GM23248 (cell line): Measurements from ENCODE around the gene DOC2A. TPM values are rescaled to one million over a fixed set of nuclear protein-coding genes. Genes with fewer than 3 reads are reported as not detected.

Experiments
- DNase-seq: peaks from one replicate; pipeline ENCODE4 v3.0.0-alpha.2; 2015
- H2AFZ ChIP-seq: fragments of 200-600 bp; sonication (generic); 2 replicates; pipeline ENCODE4 v1.6.1; 2016; ENCODE audit warnings: antibody characterized with exemption
- H3F3A ChIP-seq: fragments of 200-600 bp; sonication (generic); 2 replicates; pipeline ENCODE4 v1.6.1; 2016; ENCODE audit warnings: mild to moderate bottlenecking, antibody characterized with exemption, mixed run types; ENCODE audit not compliant: insufficient read depth
- H3K27ac ChIP-seq: fragments of 200-600 bp; sonication (generic); 2 replicates; pipeline ENCODE4 v1.5.1; 2016; ENCODE audit warnings: mild to moderate bottlenecking
- H3K27me3 ChIP-seq: fragments of 200-600 bp; sonication (generic); replicated peaks from 2 replicates; pipeline ENCODE4 v1.6.1; 2016; ENCODE audit warnings: mild to moderate bottlenecking; ENCODE audit not compliant: insufficient read depth
- H3K36me3 ChIP-seq: fragments of 200-600 bp; sonication (generic); 2 replicates; pipeline ENCODE4 v1.6.1; 2016; ENCODE audit warnings: low read depth, mild to moderate bottlenecking
- H3K4me1 ChIP-seq: fragments of 200-600 bp; sonication (generic); 2 replicates; pipeline ENCODE4 v1.6.1; 2016; ENCODE audit warnings: mild to moderate bottlenecking; ENCODE audit not compliant: insufficient read depth
- H3K4me2 ChIP-seq: fragments of 200-600 bp; sonication (generic); one replicate; pipeline ENCODE4 v1.6.1; 2016; ENCODE audit warnings: mild to moderate bottlenecking; ENCODE audit not compliant: unreplicated experiment
- H3K4me3 ChIP-seq: fragments of 200-600 bp; sonication (generic); 2 replicates; pipeline ENCODE4 v1.5.1; 2016; ENCODE audit warnings: mild to moderate bottlenecking
- H3K79me2 ChIP-seq: fragments of 200-600 bp; sonication (generic); 2 replicates; pipeline ENCODE4 v1.6.1; 2016; ENCODE audit warnings: mild to moderate bottlenecking; ENCODE audit not compliant: insufficient read depth
- H3K9ac ChIP-seq: fragments of 200-600 bp; sonication (generic); 2 replicates; pipeline ENCODE4 v1.6.1; 2016; ENCODE audit warnings: mild to moderate bottlenecking
- H3K9me2 ChIP-seq: fragments of 200-600 bp; sonication (generic); 2 replicates; pipeline ENCODE4 v1.6.1; 2016; ENCODE audit warnings: mixed run types, mild to moderate bottlenecking, moderate library complexity; ENCODE audit not compliant: insufficient read depth
- H3K9me3 ChIP-seq: fragments of 200-600 bp; sonication (generic); one replicate; pipeline ENCODE4 v1.6.1; 2017; ENCODE audit warnings: low read depth
- H4K20me1 ChIP-seq: fragments of 200-600 bp; sonication (generic); 2 replicates; pipeline ENCODE4 v1.6.0; 2016; ENCODE audit not compliant: insufficient read depth
- EZH2 ChIP-seq: fragments of 200-600 bp; sonication (generic); IDR thresholded peaks from 2 replicates; pipeline ENCODE4 v1.6.1; 2018; ENCODE audit warnings: antibody characterized with exemption, mild to moderate bottlenecking; ENCODE audit not compliant: insufficient read depth, poor library complexity, severe bottlenecking
- EZH2phosphoT487 ChIP-seq: fragments of 200-600 bp; sonication (generic); IDR thresholded peaks from 2 replicates; pipeline ENCODE4 v1.6.1; 2018; ENCODE audit warnings: antibody characterized with exemption, moderate library complexity, mild to moderate bottlenecking, low read depth; ENCODE audit not compliant: insufficient read depth
- WGBS, 2 experiments: methylation state at CpG; one replicate each; pipeline ENCODE4 v1.1.6; 2015 to 2017; ENCODE audit warnings: low lambda C conversion rate in 2 of 2, low coverage in 1 of 2; ENCODE audit errors: missing lambda C conversion rate in 2 of 2; 5-methylcytosine and 5-hydroxymethylcytosine counted together
- in situ Hi-C: fragments of 300-500 bp; cut with MboI; formaldehyde crosslinking; loops from 2 replicates; pipeline ENCODE4 v1.15.0; 2020
- polyA plus RNA-seq: library from polyadenylated mRNA; unstranded; fragments of >200 nt; fragmentation: Nextera tagmentation; extraction: Ambion mirVana; gene quantifications from 2 replicates; pipeline ENCODE4 v1.2.1, GENCODE V29; 2016
- total RNA-seq: library from RNA; depleted of rRNA; stranded (reverse); fragments of >200 nt; shearing (Covaris generic); gene quantifications from 2 replicates; pipeline ENCODE4 v1.2.3, GENCODE V29; 2014

DOC2A gene
- total and polyA plus RNA-seq, 2 experiments from 2014 or later: not detected

GRCh38 chr16:29977063-29977825, 33.6 kb downstream of the DOC2A start:
- no peak overlapping the region for H3K27ac ChIP-seq
- no peaks in the 10 kb centered on the region for H3K27me3 ChIP-seq
- WGBS, 2 experiments: 90 to 91% methylated on average over 9 of the region's 9 CpGs
- no peak for TF ChIP-seq EZH2
- no peak for TF ChIP-seq EZH2phosphoT487
- peaks cover 9% of the 10 kb centered on the region; the same call in 1 of the 2 replicates for H3F3A ChIP-seq
- H3K9me2 ChIP-seq: no peaks in the 10 kb centered on the region
- H3K4me2 ChIP-seq: no peak overlapping the region
- no peak for DNase-seq
- no peak overlapping the region for H2AFZ ChIP-seq
- no peaks in the 10 kb centered on the region for H3K9me3 ChIP-seq
- H4K20me1 ChIP-seq: no peaks in the 10 kb centered on the region; the same call in 1 of the 2 replicates
- in situ Hi-C loops: loop anchor here (10.0 kb wide), 1 partner anchor 48 kb away; the partner anchor contains the start of gene C16orf92
- H3K36me3 ChIP-seq: peaks cover 25% of the 10 kb centered on the region; the same call in 1 of the 2 replicates
- peaks cover 61% of the 10 kb centered on the region for H3K79me2 ChIP-seq
- H3K9ac ChIP-seq: no peak overlapping the region
- H3K4me1 ChIP-seq: peaks cover 20% of the 10 kb centered on the region
- H3K4me3 ChIP-seq: no peak overlapping the region

- TF ChIP-seq EZH2phosphoT487 (no peak), EZH2 (no peak)
- H3F3A ChIP-seq: peaks cover 14% of the 10 kb centered on the region; the same call in 1 of the 2 replicates
- peak overlapping the region; percentile 87 for H3K4me3 ChIP-seq
- H4K20me1 ChIP-seq: no peaks in the 10 kb centered on the region; the same call in 1 of the 2 replicates
- no peaks in the 10 kb centered on the region for H3K9me2 ChIP-seq
- H3K4me2 ChIP-seq: peak overlapping the region; percentile 98
- H3K36me3 ChIP-seq: peaks cover 12% of the 10 kb centered on the region; the same call in 1 of the 2 replicates
- WGBS, 2 experiments: 35 to 37% methylated on average over 6 of the region's 6 CpGs
- H3K79me2 ChIP-seq: peaks cover 61% of the 10 kb centered on the region
- in situ Hi-C loops: loop anchor here (10.0 kb wide), 1 partner anchor 49 kb away; the partner anchor contains the start of gene C16orf92
- peak; percentile 19 for DNase-seq
- no peaks in the 10 kb centered on the region for H3K27me3 ChIP-seq
- peak overlapping the region; percentile 92 for H3K9ac ChIP-seq
- H3K4me1 ChIP-seq: peaks cover 20% of the 10 kb centered on the region
- no peak overlapping the region for H3K27ac ChIP-seq
- no peaks in the 10 kb centered on the region for H3K9me3 ChIP-seq
- H2AFZ ChIP-seq: no peak overlapping the region
Observed at GRCh38 chr16:29975811-29976511, 34.9 kb downstream of the DOC2A start.

GRCh38 chr16:29975134-29975538, 35.7 kb downstream of the DOC2A start:
- no peak for TF ChIP-seq EZH2phosphoT487
- no peak for TF ChIP-seq EZH2
- DNase-seq: no peak
- Histone ChIP-seq H3K9me3 (no peaks in the 10 kb centered on the region), H3K4me3 (peak overlapping the region; percentile 87), H3K9me2 (no peaks in the 10 kb centered on the region), H2AFZ (no peak overlapping the region), H3K79me2 (peaks cover 61% of the 10 kb centered on the region), H3K27ac (0 out of 2 replicates have a peak overlapping the region, but pooled peaks have one; percentile 4), H3F3A (peaks cover 14% of the 10 kb centered on the region; the same call in 1 of the 2 replicates), H3K27me3 (no peaks in the 10 kb centered on the region), H3K36me3 (0 out of 2 replicates have a peak, but pooled peaks cover 6% of the 10 kb centered on the region), H3K9ac (peak overlapping the region; percentile 92), H3K4me2 (peak overlapping the region; percentile 98), H4K20me1 (no peaks in the 10 kb centered on the region; the same call in 1 of the 2 replicates), H3K4me1 (peaks cover 20% of the 10 kb centered on the region)
- in situ Hi-C loops: loop anchor here (10.0 kb wide), 1 partner anchor 50 kb away; the partner anchor contains the start of gene C16orf92
- WGBS, 2 experiments: 14 to 16% methylated on average over 5 of the region's 5 CpGs
